Activated CD8-positive, alpha-beta memory T cell treated with anti-CD3 and anti-CD28 coated beads, Interleukin-2, amount 50 U/mL, for 1 hour (primary cell): ENCODE measurements around the gene SARDH.

Source experiments
- DNase-seq: peaks from one replicate; pipeline ENCODE4 v3.0.0-alpha.2; 2020; ENCODE audit errors: extremely low read depth

SARDH gene

GRCh38 chr9:133647765-133648469 is 90.2 kb downstream of the SARDH start:
- DNase-seq = no peak

GRCh38 chr9:133647148-133647547 is 91.0 kb downstream of the SARDH start:
- DNase-seq = no peak

GRCh38 chr9:133645021-133645765 is 93.0 kb downstream of the SARDH start:
- no peak for DNase-seq

GRCh38 chr9:133643978-133644760 is 94.0 kb downstream of the SARDH start:
- DNase-seq = no peak

- no peak for DNase-seq
Measured at GRCh38 chr9:133643362-133643755, 94.8 kb downstream of the SARDH start.

- DNase-seq = no peak
Measured at GRCh38 chr9:133642708-133643361, 95.3 kb downstream of the SARDH start.

- DNase-seq = no peak
Measured at GRCh38 chr9:133641861-133642595, 96.1 kb downstream of the SARDH start.

- no peak for DNase-seq
Measured at GRCh38 chr9:133641396-133641655, 96.8 kb downstream of the SARDH start.

GRCh38 chr9:133640580-133641395 is 97.4 kb downstream of the SARDH start:
- no peak for DNase-seq

- no peak for DNase-seq
Measured at GRCh38 chr9:133640160-133640559, 98.0 kb downstream of the SARDH start.

GRCh38 chr9:133639613-133640012 is 98.5 kb downstream of the SARDH start:
- no peak for DNase-seq

- no peak for DNase-seq
Measured at GRCh38 chr9:133638711-133639110, 99.4 kb downstream of the SARDH start.

GRCh38 chr9:133638076-133638475 is 100.1 kb downstream of the SARDH start:
- DNase-seq = no peak

- DNase-seq = no peak
Measured at GRCh38 chr9:133637451-133638055, 100.6 kb downstream of the SARDH start.

GRCh38 chr9:133636902-133637301 is 101.2 kb downstream of the SARDH start:
- no peak for DNase-seq

- DNase-seq = no peak
Measured at GRCh38 chr9:133635533-133636531, 102.3 kb downstream of the SARDH start, which contains the start of gene DBH. Gene DBH, plus strand, starts transcription at chr9:133636363. Its CDS starts 9 bp downstream, at chr9:133636372.

- DNase-seq = no peak
Measured at GRCh38 chr9:133635098-133635497, 103.1 kb downstream of the SARDH start.

- no peak for DNase-seq
Measured at GRCh38 chr9:133634081-133634691, 104.0 kb downstream of the SARDH start.

- no peak for DNase-seq
Measured at GRCh38 chr9:133633681-133634080, 104.5 kb downstream of the SARDH start.
